ENCODE data around the gene VPS45. TPM values are rescaled to one million over a fixed set of nuclear protein-coding genes. Genes with fewer than 3 reads are reported as not detected.

VPS45 gene
- polyA plus RNA-seq, 1 experiment, result 29.0 TPM

DNA sequence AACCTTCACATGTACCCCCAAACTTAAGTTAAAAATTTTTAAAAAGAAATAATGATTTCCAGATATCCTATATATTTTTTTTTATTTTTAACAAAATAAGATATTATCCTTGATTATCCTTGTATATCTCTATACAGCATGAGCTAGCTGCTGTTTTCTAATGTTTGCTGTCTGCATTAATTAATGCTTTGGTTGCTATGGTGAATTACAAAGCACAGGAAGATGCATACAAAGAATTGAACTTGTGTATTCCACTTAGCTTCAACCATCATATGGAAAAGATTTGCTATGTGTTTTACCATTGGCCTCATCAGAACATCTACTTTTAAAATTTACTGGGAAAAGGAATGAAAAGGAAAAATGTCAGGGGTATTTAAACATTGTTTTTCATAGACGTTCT is 35.4 kb downstream of the VPS45 start:
- Histone ChIP-seq H3K27me3 (ENCODE audit: control insufficient read depth, insufficient read depth, low read length) (no peaks in the 10 kb centered on the region), H3K36me3 (ENCODE audit: control insufficient read depth, insufficient read depth, low read length) (no peaks in the 10 kb centered on the region), H3K4me3 (ENCODE audit: low read depth, low read length) (no peak overlapping the region)
- TF ChIP-seq CTCF (IDR thresholded peaks at IDR 0.05; ENCODE audit: insufficient read depth, low read depth, low read length), result no peak
- ChIA-PET POLR2A (no interaction called here), CTCF (interaction anchor here (0.6 to 1.2 kb wide), 4 partner anchors 10 to 66 kb away, joined by 3 to 4 read pairs (median 4); no protein-coding TSS in a partner anchor)
- DNase-seq (ENCODE audit: low read depth), result no peak

DNA sequence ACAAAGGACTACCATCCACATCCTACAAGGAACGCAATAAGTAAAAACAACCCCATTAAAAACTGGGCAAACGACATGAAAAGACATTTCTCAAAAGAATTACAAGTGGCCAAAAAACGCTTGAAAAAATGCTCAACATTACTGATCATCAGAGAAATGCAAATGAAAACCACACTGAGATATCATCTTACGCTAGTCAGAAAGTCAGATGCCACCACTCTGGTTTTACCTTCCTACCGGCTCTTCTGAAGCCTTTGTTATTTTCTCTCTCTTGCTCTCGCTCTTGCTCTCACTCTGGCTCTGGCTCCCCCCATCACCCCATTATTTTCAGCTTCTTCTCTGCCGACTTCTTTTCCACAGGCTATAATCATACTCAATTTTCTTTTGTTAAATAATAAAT is 38.8 kb downstream of the VPS45 start:
- POLR2A ChIA-PET, result no interaction called here
- Histone ChIP-seq H3K36me3 (ENCODE audit: control insufficient read depth, insufficient read depth, low read length) (no peaks in the 10 kb centered on the region), H3K4me3 (ENCODE audit: low read depth, low read length) (no peak overlapping the region), H3K27me3 (ENCODE audit: control insufficient read depth, insufficient read depth, low read length) (no peaks in the 10 kb centered on the region)
- no peak for TF ChIP-seq CTCF (IDR thresholded peaks at IDR 0.05; ENCODE audit: insufficient read depth, low read depth, low read length)
- CTCF ChIA-PET, result interaction anchor here (0.7 kb wide), 1 partner anchor 15 kb away, joined by 3 read pairs; no protein-coding TSS in a partner anchor
- DNase-seq (ENCODE audit: low read depth), result no peak

- no peaks in the 10 kb centered on the region for H3K36me3 ChIP-seq (ENCODE audit: control insufficient read depth, insufficient read depth, low read length)
- POLR2A ChIA-PET, result no interaction called here
- no peak overlapping the region for H3K4me3 ChIP-seq (ENCODE audit: low read depth, low read length)
- no peak for TF ChIP-seq CTCF (IDR thresholded peaks at IDR 0.05; ENCODE audit: insufficient read depth, low read depth, low read length)
- H3K27me3 ChIP-seq (ENCODE audit: control insufficient read depth, insufficient read depth, low read length), result no peaks in the 10 kb centered on the region
- no peak for DNase-seq (ENCODE audit: low read depth)
- CTCF ChIA-PET, result interaction anchor here (0.6 to 1.0 kb wide), 3 partner anchors 14 to 105 kb away, joined by 3 to 4 read pairs (median 3); no protein-coding TSS in a partner anchor
These were observed 42.0 kb downstream of the VPS45 start for GRCh38 chr1:150109586-150109985.

DNA sequence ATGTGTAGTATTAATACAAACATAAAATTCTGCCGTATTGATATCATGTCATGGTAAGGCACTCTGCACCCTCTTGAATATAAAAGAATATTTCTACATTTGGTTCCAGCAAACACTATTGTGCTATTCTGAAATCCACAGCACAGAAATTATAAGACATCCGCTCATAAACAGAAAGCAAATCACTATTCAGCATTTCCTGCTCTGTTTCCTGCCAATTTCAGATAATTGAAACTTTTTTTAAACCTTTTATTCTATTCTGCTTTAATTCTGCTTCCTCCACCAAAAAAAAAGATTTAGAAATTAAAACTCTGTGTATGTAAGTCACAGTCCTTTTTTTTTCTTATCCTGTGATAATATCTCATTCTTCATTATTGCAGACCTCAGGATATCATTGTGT is 42.5 kb downstream of the VPS45 start:
- no peaks in the 10 kb centered on the region for H3K36me3 ChIP-seq (ENCODE audit: control insufficient read depth, insufficient read depth, low read length)
- CTCF ChIA-PET, result interaction anchor here (0.6 kb wide), 1 partner anchor 19 kb away, joined by 3 read pairs; no protein-coding TSS in a partner anchor
- DNase-seq (ENCODE audit: low read depth), result no peak
- no peak for TF ChIP-seq CTCF (IDR thresholded peaks at IDR 0.05; ENCODE audit: insufficient read depth, low read depth, low read length)
- no peaks in the 10 kb centered on the region for H3K27me3 ChIP-seq (ENCODE audit: control insufficient read depth, insufficient read depth, low read length)
- POLR2A ChIA-PET, result no interaction called here
- H3K4me3 ChIP-seq (ENCODE audit: low read depth, low read length), result no peak overlapping the region

- CTCF ChIA-PET, result no interaction called here
- POLR2A ChIA-PET, result no interaction called here
- TF ChIP-seq CTCF (IDR thresholded peaks at IDR 0.05; ENCODE audit: insufficient read depth, low read depth, low read length), result no peak
- Histone ChIP-seq H3K36me3 (ENCODE audit: control insufficient read depth, insufficient read depth, low read length) (no peaks in the 10 kb centered on the region), H3K4me3 (ENCODE audit: low read depth, low read length) (no peak overlapping the region), H3K27me3 (ENCODE audit: control insufficient read depth, insufficient read depth, low read length) (no peaks in the 10 kb centered on the region)
- DNase-seq (ENCODE audit: low read depth), result no peak
These were observed 44.1 kb downstream of the VPS45 start for GRCh38 chr1:150111670-150112069.
